Brain pericyte (primary cell): Measurements from ENCODE around the gene ALG14.
"Not testable (repeated sequence)": the region's sequence is repeated elsewhere in the genome, so short reads cannot be mapped to it uniquely, and the experiment has no call there.

Experiments used
- DNase-seq: peaks from one replicate; pipeline ENCODE4 v3.0.0-alpha.2; 2012; ENCODE audit warnings: low read depth, low spot score

Gene ALG14

DNA sequence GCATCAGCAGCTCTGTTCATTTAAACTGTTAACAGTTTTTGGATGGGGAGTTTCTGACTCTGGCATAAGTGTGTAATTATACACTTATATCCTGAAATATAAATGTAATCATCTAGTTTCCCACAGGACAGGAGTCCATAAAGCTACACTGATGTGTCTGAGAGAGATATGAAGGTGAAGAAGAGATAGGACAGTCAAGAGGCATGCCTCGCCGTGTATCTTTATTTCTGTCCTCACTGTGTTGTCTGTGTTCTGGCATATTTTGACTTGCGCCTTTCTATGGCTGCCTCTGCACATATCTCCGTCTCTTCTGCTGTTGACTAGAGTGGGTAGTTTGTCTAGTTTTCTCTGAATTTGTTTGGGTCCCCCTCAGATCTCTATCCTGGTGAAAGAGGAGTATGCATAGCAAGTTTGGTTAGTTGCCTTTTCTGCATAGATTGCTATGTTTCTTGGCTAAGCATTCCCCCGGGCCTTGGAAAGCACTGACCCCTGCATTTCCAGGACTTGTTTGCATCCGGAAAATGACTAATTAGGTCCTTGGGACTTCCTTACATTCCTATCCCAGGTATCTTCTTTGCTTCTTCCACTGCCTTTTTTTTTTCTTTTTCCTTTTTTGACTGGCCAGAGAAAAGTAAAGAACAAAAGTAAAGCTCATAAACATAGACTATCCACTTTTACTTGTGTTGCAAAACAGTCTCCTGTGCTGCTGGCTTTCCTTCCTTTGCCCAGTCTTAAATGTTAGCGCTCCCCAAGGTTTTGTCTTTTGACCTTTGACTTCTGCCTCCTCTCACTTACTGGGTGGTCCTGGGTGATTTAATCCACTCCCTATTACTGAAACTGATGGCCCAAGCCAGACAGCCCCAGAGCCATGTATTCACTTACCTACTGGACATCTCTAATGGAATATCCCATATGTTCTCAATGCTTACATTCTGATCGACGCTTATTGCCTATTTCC, 118.2 kb downstream of the ALG14 start:
- no peak for DNase-seq

DNA sequence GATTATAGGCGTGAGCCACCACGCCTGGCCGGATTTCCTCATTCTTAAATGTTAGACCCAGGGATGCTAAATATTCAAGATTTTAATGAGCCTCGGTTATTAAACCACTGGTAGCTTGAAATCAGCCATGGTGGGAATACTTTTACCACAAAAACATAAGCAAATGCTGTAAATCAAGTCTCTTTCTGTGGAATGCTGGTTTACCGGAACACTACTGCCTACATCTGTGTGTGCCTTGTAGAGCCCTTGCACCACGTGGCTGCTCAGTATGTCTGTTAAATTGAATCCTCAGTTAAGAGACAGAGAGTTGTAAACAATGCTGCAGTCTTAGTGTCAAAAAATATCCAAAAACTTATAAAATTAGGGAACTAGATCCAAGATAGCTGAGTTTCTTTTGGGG, 119.0 kb downstream of the ALG14 start:
- no peak for DNase-seq

DNA sequence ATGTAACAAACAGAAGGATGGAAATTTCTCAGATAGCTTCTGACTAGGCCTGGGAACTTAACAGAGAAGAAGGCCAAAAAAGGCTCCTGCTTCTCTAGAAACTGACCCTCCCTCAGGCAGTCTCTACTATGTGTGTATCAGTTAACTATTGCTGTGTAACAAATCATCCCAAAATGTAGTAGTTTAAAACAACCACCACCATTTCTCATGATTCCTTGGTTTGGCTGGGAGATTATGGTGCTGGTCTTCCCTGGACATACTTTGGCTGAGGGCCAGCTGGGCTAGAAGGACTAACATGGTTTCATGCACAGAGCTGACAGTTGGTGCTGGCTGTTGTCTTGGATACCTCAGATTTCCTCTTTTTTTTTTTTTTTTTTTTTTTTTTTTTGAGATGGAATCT, 119.6 kb downstream of the ALG14 start:
- no peak for DNase-seq

DNA sequence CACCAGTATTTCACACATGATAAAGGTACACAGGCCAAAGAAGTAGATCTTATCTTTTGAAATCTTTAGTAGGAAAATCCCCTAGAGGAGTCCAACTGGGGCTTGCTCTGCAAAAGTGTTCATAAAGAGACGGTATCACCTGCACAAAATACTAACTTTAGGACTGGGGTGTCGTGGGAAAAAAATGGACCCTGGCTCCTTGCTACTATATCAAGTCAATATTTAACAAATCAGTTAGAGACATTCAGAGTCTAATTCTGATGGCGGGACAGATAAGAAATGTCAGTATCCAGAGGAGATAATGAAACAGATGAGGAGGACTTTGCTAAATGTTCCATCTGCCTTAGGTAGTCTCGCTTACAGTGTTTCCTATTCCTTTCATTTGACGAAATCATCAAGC, 120.2 kb downstream of the ALG14 start:
- DNase-seq, result no peak

DNA sequence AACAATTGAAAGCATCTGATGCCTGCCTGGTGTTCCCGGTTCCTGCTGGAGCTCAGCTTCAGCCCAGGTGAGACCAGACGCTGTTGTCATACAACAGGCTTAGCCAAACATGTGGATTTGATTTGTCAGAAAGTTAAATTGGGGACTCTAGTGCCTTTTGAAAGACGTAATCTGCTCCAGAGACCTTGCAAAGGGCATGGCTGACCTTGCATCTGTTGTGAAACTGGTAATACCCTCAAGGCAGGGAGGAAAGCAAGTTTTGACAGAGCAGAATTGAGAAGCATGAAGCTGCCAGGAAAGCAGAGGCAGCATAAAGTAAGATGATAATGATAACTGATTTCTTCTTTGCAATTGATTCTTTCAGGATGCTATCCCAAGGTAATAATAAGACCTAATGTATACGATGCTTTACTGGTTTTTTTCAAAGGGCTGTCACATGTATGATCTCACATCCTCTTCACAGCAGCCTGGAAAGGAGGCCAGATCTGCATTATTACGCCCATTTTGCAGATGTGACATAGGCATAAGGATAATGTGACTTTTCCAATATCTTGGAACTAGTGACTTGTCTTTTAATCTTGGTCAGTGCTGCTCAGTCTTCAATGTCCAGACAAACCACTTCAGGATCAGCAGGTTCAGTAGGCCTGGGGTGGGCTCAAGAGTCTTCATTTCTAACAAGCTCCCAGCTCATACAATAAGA, 121.1 kb downstream of the ALG14 start:
- no peak for DNase-seq

DNA sequence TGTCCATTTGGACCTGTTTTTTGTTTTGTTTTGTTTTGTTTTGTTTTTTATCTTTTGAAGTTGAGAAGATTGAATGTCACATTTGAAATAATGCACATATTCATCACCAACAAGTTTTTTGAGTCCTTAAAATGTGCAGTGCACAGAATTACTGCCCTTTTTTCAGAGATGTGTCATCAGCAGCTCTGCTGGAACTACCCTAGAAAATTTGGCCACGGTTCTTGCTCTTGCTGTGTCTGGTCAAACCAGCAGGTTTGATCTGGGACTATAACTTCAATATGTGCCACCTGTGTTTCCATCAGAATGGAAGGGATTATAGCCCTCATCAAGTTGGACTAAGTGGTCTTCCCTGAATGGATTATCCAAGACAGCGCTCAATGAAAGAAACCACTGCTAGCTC, 121.7 kb downstream of the ALG14 start:
- DNase-seq, result no peak

DNA sequence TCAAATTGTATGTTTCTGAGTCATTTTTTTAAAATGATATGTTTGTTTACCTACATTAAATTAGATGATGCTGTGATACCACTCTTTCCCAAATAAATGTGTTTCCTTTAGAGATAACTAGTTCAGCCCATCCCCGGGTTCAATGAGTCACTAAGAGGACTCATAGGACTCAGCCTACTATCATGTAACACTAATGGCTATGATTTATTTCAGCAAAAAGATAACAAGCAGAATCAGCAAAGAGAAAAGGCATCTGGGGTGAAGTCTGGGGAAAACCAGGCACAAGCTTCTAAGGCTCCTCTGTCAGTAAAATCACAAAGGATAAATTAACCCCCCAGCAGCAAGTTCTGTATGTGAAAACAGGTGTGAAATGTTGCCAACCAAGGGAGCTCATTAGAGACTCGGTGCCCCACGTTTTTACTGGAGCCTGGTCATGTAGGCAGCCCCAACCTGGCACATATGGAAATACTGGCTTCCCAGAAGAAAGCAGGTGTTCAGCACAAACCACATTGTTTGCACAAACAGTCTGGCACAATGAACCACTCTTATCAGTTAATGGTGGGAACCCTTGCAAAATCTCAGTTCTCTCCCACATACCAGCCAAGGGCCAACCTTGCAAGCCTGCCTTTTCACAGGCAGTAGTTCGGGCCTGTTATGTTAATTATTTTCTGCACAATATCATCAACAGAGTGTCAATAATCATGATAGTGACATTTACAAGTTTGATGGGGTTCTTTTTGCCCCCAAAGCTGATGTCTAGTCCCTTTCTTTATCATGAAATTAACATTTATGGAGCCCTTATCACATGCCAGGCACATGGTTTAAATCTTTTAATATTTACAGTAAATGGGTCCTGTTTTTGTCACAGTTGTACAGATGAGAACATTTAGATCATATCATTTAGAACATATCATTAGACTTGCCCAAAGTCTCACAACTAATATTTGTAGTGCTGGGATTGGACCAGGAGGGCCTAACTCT, 122.8 kb downstream of the ALG14 start:
- no peak for DNase-seq

DNA sequence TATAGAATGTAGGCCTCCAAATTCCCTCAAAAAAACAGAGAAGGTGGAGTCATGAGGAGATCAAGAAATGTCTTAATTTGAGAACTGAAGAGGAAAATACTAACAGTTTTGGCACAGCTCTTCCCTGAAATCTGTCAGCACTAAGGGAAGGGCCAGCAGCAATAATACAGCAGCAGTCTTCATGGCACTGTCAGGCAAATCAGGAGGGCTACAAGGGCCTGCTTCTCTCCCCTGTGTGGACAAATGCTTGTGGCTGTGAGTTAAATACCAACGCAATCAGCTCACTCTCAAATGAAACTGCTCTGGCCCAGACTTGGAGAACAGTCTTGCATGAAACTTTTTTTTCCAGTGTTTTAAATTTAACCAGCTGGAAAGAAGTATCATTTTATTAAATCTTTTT, 125.3 kb downstream of the ALG14 start:
- no peak for DNase-seq

DNA sequence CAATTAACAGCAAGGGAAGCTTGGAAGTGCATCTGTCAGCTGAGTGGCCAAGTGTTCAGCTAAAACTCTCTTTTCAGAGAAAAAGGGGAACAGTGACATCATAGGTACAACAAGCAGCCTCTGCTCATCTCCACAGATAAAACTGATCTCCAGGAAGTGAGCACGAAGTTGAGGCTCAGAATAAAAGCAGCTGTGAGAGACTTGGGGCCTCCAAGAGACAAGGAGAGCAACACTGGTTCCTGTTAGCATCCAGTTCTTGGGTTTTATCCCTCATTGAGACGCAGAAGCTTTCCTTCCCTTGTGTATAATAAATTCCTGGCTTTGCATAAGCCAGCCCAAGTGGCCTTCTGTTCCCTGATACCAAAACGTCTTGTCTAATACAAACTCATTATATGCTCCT, 125.9 kb downstream of the ALG14 start:
- no peak for DNase-seq

DNA sequence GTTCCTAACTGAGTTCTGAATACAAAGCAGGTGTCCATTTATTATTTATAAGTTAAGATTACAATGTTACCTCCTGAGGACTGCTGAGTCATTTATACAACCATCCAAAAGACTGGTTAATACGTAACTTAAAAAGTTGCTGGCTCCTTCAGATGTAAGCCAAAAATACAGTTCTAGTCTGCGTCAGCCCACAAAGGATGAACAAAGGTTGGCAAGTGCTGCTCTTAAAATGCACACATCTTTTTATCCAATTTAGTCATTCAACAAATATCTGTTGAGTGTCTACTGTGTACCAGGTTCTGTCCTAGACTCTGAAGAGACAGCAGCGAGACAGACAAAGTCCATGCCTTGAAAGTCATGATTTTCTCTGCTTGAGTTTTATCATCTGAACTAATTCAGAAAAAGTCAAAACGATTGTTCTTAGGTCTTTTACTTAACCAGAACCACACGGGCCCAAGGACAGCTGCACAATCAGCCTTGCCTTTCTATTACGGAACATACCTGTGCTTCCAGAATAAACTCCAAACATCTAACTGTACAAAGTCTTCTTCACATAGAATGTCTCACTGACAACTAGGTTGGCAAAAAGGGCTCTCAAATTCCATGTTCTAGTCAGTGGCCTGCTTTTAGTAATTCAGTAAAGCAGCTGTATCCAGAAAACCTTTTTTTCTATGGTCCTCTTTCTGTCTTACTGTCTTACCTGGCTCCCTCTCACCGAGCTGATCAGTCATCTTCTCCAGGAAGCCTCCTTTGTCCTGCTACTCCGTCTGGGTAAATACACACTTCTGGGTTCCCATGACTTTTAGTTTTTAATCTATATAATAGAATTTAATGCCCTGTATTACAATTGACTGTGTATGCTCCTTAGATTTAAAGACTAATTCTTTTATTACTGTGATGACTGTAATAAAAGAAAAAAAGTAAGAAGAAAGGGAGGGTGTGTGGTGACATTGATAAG, 130.3 kb downstream of the ALG14 start:
- no peak for DNase-seq

DNA sequence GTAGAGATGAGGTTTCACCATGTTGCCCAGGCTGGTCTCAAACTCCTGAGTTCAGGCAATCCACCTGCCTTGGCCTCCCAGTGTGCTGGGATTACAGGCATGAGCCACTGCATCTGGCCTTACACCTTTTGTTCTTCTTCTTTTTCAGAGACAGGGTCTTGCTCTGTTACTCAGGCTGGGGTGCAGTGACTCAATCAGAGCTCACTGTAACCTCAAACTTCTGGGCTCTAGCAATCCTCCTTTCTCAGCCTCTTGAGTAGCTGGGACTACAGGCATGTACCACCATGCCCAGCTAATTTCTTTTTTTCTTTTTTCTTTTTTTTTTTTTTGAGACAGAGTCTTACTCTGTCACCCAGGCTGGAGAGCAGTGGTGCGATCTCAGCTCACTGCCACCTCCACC, 131.3 kb downstream of the ALG14 start:
- DNase-seq, result not testable (repeated sequence)

DNA sequence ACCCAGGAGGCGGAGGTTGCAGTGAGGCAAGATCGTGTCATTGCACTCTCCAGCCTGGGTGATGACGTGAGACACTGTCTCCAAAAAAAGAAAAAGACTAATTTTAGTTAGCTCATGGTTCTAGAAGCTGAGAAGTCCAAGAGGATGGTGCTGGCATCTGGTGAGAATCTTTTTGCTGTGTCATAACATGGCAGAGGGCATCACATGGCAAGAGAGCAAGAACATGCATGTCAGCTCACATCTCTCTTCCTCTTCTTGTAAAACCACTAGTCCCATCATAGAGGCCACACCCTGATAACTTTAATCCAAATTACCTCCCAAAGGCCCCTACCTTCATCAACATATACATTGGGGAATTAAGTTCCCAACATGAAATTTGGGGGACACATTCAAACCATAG, 132.0 kb downstream of the ALG14 start:
- no peak for DNase-seq

DNA sequence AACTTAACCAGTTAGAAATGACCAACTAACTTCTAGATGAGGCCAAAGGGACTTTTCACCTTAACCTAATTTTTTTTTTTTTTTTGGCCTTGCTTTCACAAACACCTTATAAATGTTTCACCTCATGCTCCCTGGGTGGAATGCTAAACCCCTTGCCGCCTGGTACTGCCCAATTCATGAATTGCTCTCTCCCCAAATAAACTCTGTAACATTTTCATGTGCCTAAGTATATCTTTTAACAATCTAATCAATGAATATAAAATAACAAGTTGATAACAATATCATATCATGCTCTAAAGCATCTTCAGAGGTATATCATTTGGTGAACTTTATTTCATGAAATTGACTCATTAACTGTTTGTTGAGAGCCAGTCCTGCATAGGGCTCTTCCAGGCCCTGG, 134.9 kb downstream of the ALG14 start:
- DNase-seq, result no peak

DNA sequence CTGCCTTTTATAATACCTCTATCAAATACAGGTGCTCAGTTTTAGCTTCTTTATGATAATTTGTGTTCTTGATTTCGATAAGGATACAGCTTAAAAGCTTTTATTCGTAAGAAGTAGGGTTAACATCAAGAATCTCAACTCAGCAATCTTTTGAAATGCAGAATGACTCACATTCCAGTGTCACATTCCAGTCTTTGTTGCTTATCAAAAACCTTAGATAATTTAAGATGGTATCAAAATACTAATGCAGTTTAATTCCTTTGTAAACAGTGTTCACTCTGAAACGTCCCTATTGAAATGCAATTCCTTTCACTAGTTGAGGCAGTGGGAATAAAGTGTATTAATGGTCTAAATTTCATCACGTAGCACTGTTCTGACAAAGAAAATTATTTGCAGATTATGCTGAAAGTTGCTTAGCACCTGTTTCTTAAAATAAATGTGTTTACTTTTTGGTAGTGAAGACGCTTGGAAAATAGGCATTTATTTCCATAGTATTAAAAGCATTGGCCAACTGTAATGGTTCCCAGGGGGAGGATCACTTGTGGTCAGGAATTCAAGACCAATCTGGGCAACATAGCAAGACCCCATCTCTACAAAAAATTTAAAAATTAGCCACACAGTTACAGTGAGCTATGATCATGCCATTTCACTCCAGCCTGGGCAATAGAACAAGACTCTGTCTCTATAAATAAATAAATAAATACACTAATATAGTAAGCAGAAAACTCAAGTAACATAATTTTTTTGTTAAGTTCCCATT, 135.7 kb downstream of the ALG14 start:
- DNase-seq, result no peak

DNA sequence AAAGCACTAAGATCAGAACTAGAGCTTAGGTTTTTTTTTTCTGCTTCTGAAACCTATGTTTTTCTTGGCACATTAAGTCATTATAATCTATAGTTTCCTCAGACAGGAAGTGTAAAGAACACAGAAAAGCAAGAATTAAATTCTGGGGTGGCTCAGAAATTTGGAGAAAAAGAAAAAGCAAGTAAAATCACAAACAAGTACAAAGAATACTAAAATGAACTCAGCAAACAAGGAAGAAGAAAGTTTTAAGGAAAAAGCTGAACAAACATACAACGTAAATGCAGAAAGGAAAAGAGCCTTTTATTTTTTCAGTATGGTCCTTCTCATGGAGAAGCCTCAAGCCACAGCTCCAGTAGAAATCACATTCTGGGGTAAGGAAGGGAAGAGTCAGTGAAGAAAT, 137.3 kb downstream of the ALG14 start:
- no peak for DNase-seq

DNA sequence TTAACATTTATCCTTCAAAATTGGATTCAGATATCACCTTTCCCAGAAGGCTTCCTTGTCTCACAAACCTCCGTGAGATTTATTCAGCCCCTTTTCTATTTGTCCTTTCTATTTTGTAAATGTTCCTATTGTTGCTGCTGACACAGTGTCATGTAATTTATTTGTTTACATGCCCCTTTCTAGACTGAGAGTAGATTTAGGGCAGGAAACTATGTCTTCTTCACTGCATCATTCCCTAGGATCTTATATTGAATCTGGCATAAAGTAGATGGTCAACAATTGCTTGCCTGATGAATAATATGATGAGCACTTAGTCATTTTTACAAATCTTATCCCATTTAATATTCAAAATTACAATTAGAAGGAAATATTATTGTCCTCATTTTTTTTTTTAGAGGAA, 137.7 kb downstream of the ALG14 start:
- DNase-seq, result no peak

DNA sequence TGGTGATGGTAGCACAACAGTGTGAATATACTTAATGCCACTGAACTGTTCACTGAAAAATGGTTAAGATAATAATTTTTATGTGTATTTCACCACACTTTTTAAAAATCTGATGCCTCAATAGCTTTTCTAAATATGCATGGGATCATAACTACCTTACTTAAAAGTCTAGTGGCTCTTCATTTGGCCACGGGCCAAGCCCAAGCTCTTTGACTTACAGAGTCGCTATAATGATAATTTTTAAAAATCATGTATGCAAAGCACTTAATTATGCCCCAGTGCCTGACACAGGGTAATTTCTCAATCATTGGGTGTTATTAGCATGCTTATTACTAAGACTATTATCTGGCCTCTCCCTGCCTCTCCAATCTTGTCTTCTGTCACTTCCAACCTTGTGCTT, 138.2 kb downstream of the ALG14 start:
- no peak for DNase-seq

DNA sequence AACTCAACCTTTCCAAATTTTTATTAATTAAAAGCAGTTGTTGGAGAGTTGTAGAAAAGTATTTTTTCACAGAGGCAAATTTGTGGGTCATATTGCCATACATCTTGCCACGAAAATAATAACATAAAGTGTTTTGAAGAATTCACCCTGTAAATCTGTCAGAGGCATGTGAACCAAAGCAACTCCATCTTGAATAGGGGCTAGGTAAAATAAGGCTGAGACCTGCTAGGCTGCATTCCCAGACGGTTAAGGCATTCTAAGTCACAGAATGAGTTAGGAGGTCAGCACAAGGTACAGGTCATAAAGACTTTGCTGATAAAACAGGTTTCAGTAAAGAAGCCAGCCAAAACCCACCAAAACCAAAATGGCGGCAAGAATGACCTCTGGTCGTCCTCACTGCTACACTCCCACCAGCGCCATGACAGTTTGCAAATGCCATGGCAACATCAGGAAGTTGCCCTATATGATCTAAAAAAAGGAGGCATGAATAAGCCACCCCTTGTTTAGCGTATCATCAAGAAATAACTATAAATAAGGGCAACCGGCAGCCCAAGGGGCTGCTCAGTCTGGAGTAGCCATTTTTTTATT, 141.4 kb downstream of the ALG14 start:
- DNase-seq, result no peak

DNA sequence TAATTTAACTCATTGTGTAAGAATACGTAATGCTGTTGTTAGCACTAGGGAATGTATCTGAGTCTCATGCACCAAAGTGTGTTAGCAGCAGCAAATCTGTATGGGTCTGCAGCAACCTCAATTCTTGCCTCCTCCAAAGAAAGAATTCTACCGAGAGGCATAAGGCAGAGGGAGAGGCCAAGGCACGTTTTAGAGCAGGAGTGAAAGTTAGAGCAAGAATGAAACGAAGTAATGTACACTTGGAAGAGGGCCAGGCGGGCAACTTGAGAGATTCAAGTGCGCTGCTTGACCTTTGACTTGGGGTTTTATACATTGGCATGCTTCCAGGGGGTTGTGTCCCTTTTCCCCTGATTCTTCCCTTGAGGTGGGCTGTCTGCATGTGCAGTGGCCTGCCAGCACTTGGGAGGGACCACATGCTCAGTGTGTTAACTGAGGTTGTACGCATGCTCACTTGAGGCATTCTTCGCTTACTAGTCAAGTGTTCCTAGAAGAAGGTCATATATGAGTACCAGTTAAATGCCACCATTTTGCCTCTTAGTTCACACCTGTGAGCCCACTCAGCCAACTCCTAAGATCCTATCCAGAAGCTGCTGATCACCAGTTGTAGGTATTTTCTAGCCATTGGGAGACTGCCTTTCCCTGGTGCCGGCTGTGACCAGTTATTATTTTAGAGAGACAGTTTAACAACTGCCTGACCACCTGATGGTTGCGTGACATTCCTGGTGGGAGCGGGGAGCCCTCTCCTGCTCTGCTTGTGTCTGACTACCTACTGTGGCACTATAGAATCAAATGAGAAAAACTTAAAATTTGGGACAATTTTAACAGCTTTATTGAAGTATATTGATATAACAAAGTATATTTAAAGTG, 143.2 kb downstream of the ALG14 start:
- no peak for DNase-seq
